ENCODE measurements around the gene NRN1.

- TF ChIP-seq RAD21 (IDR thresholded peaks at IDR 0.05; ENCODE audit: insufficient read depth, low read depth, low read length) (no peak), HDAC6 (IDR thresholded peaks at IDR 0.05; ENCODE audit: unreplicated experiment) (no peak), CTCF (IDR thresholded peaks at IDR 0.05 in 2 of 3, conservative IDR thresholded peaks at IDR 0.05 in 1 of 3; ENCODE audit: control insufficient read depth in 2 of 3, extremely low read depth in 1 of 3, insufficient read depth in 1 of 3, low read depth in 3 of 3, low read length in 3 of 3) (no peak), RFX5 (IDR thresholded peaks at IDR 0.05; ENCODE audit: low read depth, low read length) (no peak), EP300 (IDR thresholded peaks at IDR 0.05; ENCODE audit: borderline replicate concordance in 1 of 2, control insufficient read depth in 1 of 2, low read depth in 2 of 2, low read length in 2 of 2) (no peak)
These were observed 39.1 kb downstream of the NRN1 start for GRCh38 chr6:5967594-5967993.
